Mammary epithelial cell (primary cell): Measurements from ENCODE around the gene TPRG1.

Experiments used
- CTCF ChIP-seq, 2 donors: IDR thresholded peaks in 1 of 2; conservative IDR thresholded peaks in 1 of 2; 2 replicates each; pipeline ENCODE4 v1.5.1; 2011 to 2012; ENCODE audit warnings: inconsistent platforms in 2 of 2, low read length in 2 of 2, mild to moderate bottlenecking in 2 of 2, control low read depth in 1 of 2, low read depth in 1 of 2; ENCODE audit not compliant: insufficient read depth in 1 of 2; ENCODE audit errors: extremely low read depth in 1 of 2
- EZH2 ChIP-seq: IDR thresholded peaks from 2 replicates; pipeline ENCODE4 v1.6.1; 2012; ENCODE audit warnings: low read length, inconsistent platforms, borderline replicate concordance

- TF ChIP-seq CTCF (conservative IDR thresholded peaks at IDR 0.05 in 1 of 2, IDR thresholded peaks at IDR 0.05 in 1 of 2; ENCODE audit: extremely low read depth in 1 of 2, insufficient read depth in 1 of 2, low read depth in 1 of 2, low read length in 2 of 2) (no peak), EZH2 (no peak)
Observed at GRCh38 chr3:189278221-189278620, 106.5 kb downstream of the TPRG1 start.
